Neural cell (in vitro differentiated cells): ENCODE results near the gene GANC. TPM values are rescaled to one million over a fixed set of nuclear protein-coding genes. Genes with fewer than 3 reads are reported as not detected.

Experiments
- H2AFZ ChIP-seq: fragments of 200-600, 300-800 bp; sonication (generic), shearing (Covaris generic); 2 replicates; pipeline ENCODE4 v1.6.0; 2014; ENCODE audit warnings: low read depth, mild to moderate bottlenecking, antibody characterized with exemption, low read length, moderate library complexity
- H3F3A ChIP-seq: fragments of 200-600 bp; shearing (Covaris generic); 2 replicates; pipeline ENCODE4 v1.6.1; 2016; ENCODE audit warnings: mild to moderate bottlenecking, moderate library complexity, mixed read lengths, antibody characterized with exemption, low read length; ENCODE audit not compliant: insufficient read depth, poor library complexity, severe bottlenecking
- H3K27ac ChIP-seq: fragments of 200-600, 300-800 bp; sonication (generic), shearing (Covaris generic); 2 replicates; pipeline ENCODE4 v1.5.1; 2014; ENCODE audit warnings: mild to moderate bottlenecking, low read length, moderate library complexity
- H3K27me3 ChIP-seq: fragments of 300-800, 200-600 bp; sonication (generic), shearing (Covaris generic); 2 replicates; pipeline ENCODE4 v1.6.0; 2014; ENCODE audit warnings: mild to moderate bottlenecking, low read depth, low read length, moderate library complexity; ENCODE audit not compliant: insufficient read depth
- H3K36me3 ChIP-seq: fragments of 300-800, 200-600 bp; sonication (generic), shearing (Covaris generic); 2 replicates; pipeline ENCODE4 v1.5.1; 2014; ENCODE audit warnings: mild to moderate bottlenecking, antibody characterized with exemption, low read length, moderate library complexity; ENCODE audit not compliant: insufficient read depth
- H3K4me2 ChIP-seq: fragments of 300-800, 200-600 bp; sonication (generic), shearing (Covaris generic); 2 replicates; pipeline ENCODE4 v1.6.0; 2014; ENCODE audit warnings: mild to moderate bottlenecking, low read length
- H3K4me3 ChIP-seq: fragments of 300-800, 200-600 bp; sonication (generic), shearing (Covaris generic); 2 replicates; pipeline ENCODE4 v1.5.1; 2014; ENCODE audit warnings: mild to moderate bottlenecking, low read length, moderate library complexity
- H3K79me2 ChIP-seq: fragments of 200-600 bp; shearing (Covaris generic); replicated peaks from 2 replicates; pipeline ENCODE4 v1.6.0; 2014; ENCODE audit warnings: mild to moderate bottlenecking, low read length, moderate library complexity; ENCODE audit not compliant: insufficient read depth
- H3K9ac ChIP-seq: fragments of 300-800, 200-600 bp; sonication (generic), shearing (Covaris generic); 2 replicates; pipeline ENCODE4 v1.6.1; 2016; ENCODE audit warnings: mild to moderate bottlenecking, low read length, mixed read lengths
- H3K9me2 ChIP-seq: fragments of 200-600 bp; shearing (Covaris generic); 2 replicates; pipeline ENCODE4 v1.6.1; 2016; ENCODE audit warnings: mild to moderate bottlenecking, low read length, mixed read lengths; ENCODE audit not compliant: insufficient read depth
- H3K9me3 ChIP-seq: fragments of 200-600, 300-800 bp; sonication (generic), shearing (Covaris generic); 2 replicates; pipeline ENCODE4 v1.6.1; 2016; ENCODE audit warnings: mild to moderate bottlenecking, mixed run types, low read length, moderate library complexity, mixed read lengths
- H4K20me1 ChIP-seq: fragments of 200-600 bp; shearing (Covaris generic); 2 replicates; pipeline ENCODE4 v1.6.1; 2016; ENCODE audit warnings: mild to moderate bottlenecking, mixed run types; ENCODE audit not compliant: insufficient read depth
- CTCF ChIP-seq: fragments of 450-650 bp; IDR thresholded peaks from 2 replicates; pipeline ENCODE4 v1.5.1; 2014; ENCODE audit warnings: antibody characterized with exemption, mild to moderate bottlenecking, moderate library complexity; ENCODE audit not compliant: poor library complexity, severe bottlenecking
- EP300 ChIP-seq: fragments of 450-650 bp; conservative IDR thresholded peaks from 2 replicates; pipeline ENCODE4 v1.6.1; 2014; ENCODE audit warnings: antibody characterized with exemption, mild to moderate bottlenecking, moderate library complexity; ENCODE audit not compliant: poor library complexity, severe bottlenecking
- EZH2 ChIP-seq: fragments of 200-600, 300-800 bp; shearing (Covaris generic), sonication (generic); IDR thresholded peaks from 2 replicates; pipeline ENCODE4 v1.6.1; 2014; ENCODE audit warnings: antibody characterized with exemption, low read length, borderline replicate concordance, mild to moderate bottlenecking; ENCODE audit not compliant: insufficient read depth, poor library complexity, severe bottlenecking
- MXI1 ChIP-seq: fragments of 450-650 bp; conservative IDR thresholded peaks from 2 replicates; pipeline ENCODE4 v1.6.1; 2014; ENCODE audit warnings: antibody characterized with exemption, mild to moderate bottlenecking; ENCODE audit not compliant: poor library complexity, severe bottlenecking
- POLR2AphosphoS5 ChIP-seq: IDR thresholded peaks from 2 replicates; pipeline ENCODE4 v1.6.1; 2012
- RAD21 ChIP-seq: fragments of 450-650 bp; conservative IDR thresholded peaks from 2 replicates; pipeline ENCODE4 v1.6.1; 2014; ENCODE audit warnings: antibody characterized with exemption, mild to moderate bottlenecking, moderate library complexity
- REST ChIP-seq: IDR thresholded peaks from 2 replicates; pipeline ENCODE4 v1.6.1; 2012; ENCODE audit warnings: borderline replicate concordance
- SMC3 ChIP-seq: fragments of 450-650 bp; conservative IDR thresholded peaks from 2 replicates; pipeline ENCODE4 v1.6.1; 2014; ENCODE audit warnings: antibody characterized with exemption, mild to moderate bottlenecking, moderate library complexity; ENCODE audit not compliant: poor library complexity
- TAF1 ChIP-seq: IDR thresholded peaks from 2 replicates; pipeline ENCODE4 v1.6.1; 2012; ENCODE audit warnings: low read depth
- polyA plus RNA-seq: library from polyadenylated mRNA; depleted of rRNA; stranded (reverse); fragments of >200 nt; gene quantifications from 2 replicates; pipeline ENCODE4 v1.2.3, GENCODE V29; 2014

The GANC gene
- polyA plus RNA-seq, 1 donor from 2014 or later: 6.0 TPM

- Histone ChIP-seq H3K27me3 (no peaks in the 10 kb centered on the region), H2AFZ (no peak overlapping the region), H4K20me1 (no peaks in the 10 kb centered on the region), H3K4me3 (no peak overlapping the region), H3K27ac (no peak overlapping the region), H3K4me2 (no peak overlapping the region), H3F3A (no peaks in the 10 kb centered on the region), H3K79me2 (no peaks in the 10 kb centered on the region), H3K9me2 (no peaks in the 10 kb centered on the region), H3K9me3 (no peaks in the 10 kb centered on the region), H3K36me3 (no peaks in the 10 kb centered on the region), H3K9ac (no peak overlapping the region)
- TF ChIP-seq TAF1: no peak
These were observed 93.0 kb downstream of the GANC start for GRCh38 chr15:42365921-42366550.

GRCh38 chr15:42367041-42367440 is 94.0 kb downstream of the GANC start:
- Histone ChIP-seq H3K79me2 (no peaks in the 10 kb centered on the region), H3K9ac (no peak overlapping the region), H3F3A (no peaks in the 10 kb centered on the region), H2AFZ (no peak overlapping the region), H3K4me2 (no peak overlapping the region), H3K27me3 (no peaks in the 10 kb centered on the region), H4K20me1 (no peaks in the 10 kb centered on the region), H3K9me2 (no peaks in the 10 kb centered on the region), H3K36me3 (no peaks in the 10 kb centered on the region), H3K4me3 (no peak overlapping the region), H3K27ac (no peak overlapping the region), H3K9me3 (no peaks in the 10 kb centered on the region)
- TF ChIP-seq RAD21: no peak
- TF ChIP-seq SMC3: no peak
- TF ChIP-seq TAF1: no peak
- no peak for TF ChIP-seq EZH2
- no peak for TF ChIP-seq MXI1
- no peak for TF ChIP-seq EP300
- TF ChIP-seq REST: no peak
- TF ChIP-seq POLR2AphosphoS5: no peak
- no peak for TF ChIP-seq CTCF
